KMS-11 (cell line): ENCODE data around the gene SOCS7.

ENCODE experiments used
- H2AFZ ChIP-seq: fragments of 200-600 bp; sonication (generic); 2 replicates; pipeline ENCODE4 v1.6.1; 2016; ENCODE audit warnings: antibody characterized with exemption, mixed run types, low read depth
- H3K27ac ChIP-seq: fragments of 200-600 bp; sonication (generic); 2 replicates; pipeline ENCODE4 v1.6.1; 2016; ENCODE audit warnings: mild to moderate bottlenecking, mixed run types
- H3K27me3 ChIP-seq: fragments of 200-600 bp; sonication (generic); 2 replicates; pipeline ENCODE4 v1.6.1; 2017; ENCODE audit warnings: mild to moderate bottlenecking, low read depth, mixed run types, moderate library complexity; ENCODE audit not compliant: insufficient read depth
- H3K36me3 ChIP-seq: fragments of 200-600 bp; sonication (generic); 2 replicates; pipeline ENCODE4 v1.6.1; 2017; ENCODE audit warnings: mild to moderate bottlenecking, mixed run types; ENCODE audit not compliant: insufficient read depth
- H3K4me1 ChIP-seq: fragments of 200-600 bp; sonication (generic); 2 replicates; pipeline ENCODE4 v1.6.1; 2016; ENCODE audit warnings: mild to moderate bottlenecking, low read depth, mixed run types; ENCODE audit not compliant: poor library complexity, severe bottlenecking
- H3K4me2 ChIP-seq: fragments of 200-600 bp; sonication (generic); 2 replicates; pipeline ENCODE4 v1.7.0; 2016; ENCODE audit warnings: mild to moderate bottlenecking, mixed run types
- H3K4me3 ChIP-seq: fragments of 200-600 bp; sonication (generic); IDR thresholded peaks from 2 replicates; pipeline ENCODE4 v1.6.1; 2017; ENCODE audit warnings: low read depth, low read length, mixed read lengths; ENCODE audit not compliant: insufficient read depth
- H3K79me2 ChIP-seq: fragments of 200-600 bp; sonication (generic); 2 replicates; pipeline ENCODE4 v1.6.1; 2016; ENCODE audit warnings: low read depth, mixed run types; ENCODE audit not compliant: insufficient read depth
- H3K9ac ChIP-seq: fragments of 200-600 bp; sonication (generic); 2 replicates; pipeline ENCODE4 v1.6.1; 2016; ENCODE audit warnings: mild to moderate bottlenecking, mixed run types
- H4K20me1 ChIP-seq: fragments of 200-600 bp; sonication (generic); 2 replicates; pipeline ENCODE4 v1.6.1; 2016; ENCODE audit warnings: mild to moderate bottlenecking, mixed run types; ENCODE audit not compliant: insufficient read depth
- CTCF ChIP-seq: fragments of 200-600 bp; sonication (generic); conservative IDR thresholded peaks from 2 replicates; pipeline ENCODE4 v1.6.1; 2017; ENCODE audit warnings: low read depth, mild to moderate bottlenecking, antibody characterized with exemption, low read length, moderate library complexity, mixed read lengths

SOCS7 gene

GRCh38 chr17:38428112-38428642 lies 76.5 kb downstream of the SOCS7 start, which contains the start of gene ARHGAP23:
TSS of gene ARHGAP23 (plus strand) at chr17:38428464. CDS start at chr17:38428486, 22 bp downstream.
- no peak for TF ChIP-seq CTCF
- no peaks in the 10 kb centered on the region for H3K27me3 ChIP-seq
- H3K36me3 ChIP-seq = no peaks in the 10 kb centered on the region
- H3K9ac ChIP-seq = peak within 1 kb of the TSS; percentile 59
- H3K4me3 ChIP-seq = no peak within 1 kb of the TSS
- H3K4me2 ChIP-seq = peak within 1 kb of the TSS; percentile 91
- H3K27ac ChIP-seq = peak within 1 kb of the TSS; percentile 37
- peaks cover 44% of the 10 kb centered on the region for H3K4me1 ChIP-seq
- H4K20me1 ChIP-seq = no peaks in the 10 kb centered on the region
- peak within 1 kb of the TSS; percentile 79 for H2AFZ ChIP-seq
- H3K79me2 ChIP-seq = no peaks in the 10 kb centered on the region; the same call in 1 of the 2 replicates

- no peaks in the 10 kb centered on the region for H3K36me3 ChIP-seq
- no peaks in the 10 kb centered on the region; the same call in 1 of the 2 replicates for H3K79me2 ChIP-seq
Observed at GRCh38 chr17:38428643-38429371, 77.2 kb downstream of the SOCS7 start.

GRCh38 chr17:38429476-38430100 lies 77.9 kb downstream of the SOCS7 start:
- Histone ChIP-seq H4K20me1 (no peaks in the 10 kb centered on the region), H3K9ac (peak overlapping the region; percentile 59; the same call in 1 of the 2 replicates), H3K27me3 (no peaks in the 10 kb centered on the region), H3K36me3 (no peaks in the 10 kb centered on the region), H3K79me2 (no peaks in the 10 kb centered on the region; the same call in 1 of the 2 replicates), H3K4me3 (no peak overlapping the region), H3K27ac (peak overlapping the region; percentile 37), H3K4me1 (peaks cover 31% of the 10 kb centered on the region), H2AFZ (peak overlapping the region; percentile 79; the same call in 1 of the 2 replicates), H3K4me2 (peak overlapping the region; percentile 91)
- no peak for TF ChIP-seq CTCF

More at GRCh38 chr17:38428643-38429371, 77.2 kb downstream of the SOCS7 start:
- Histone ChIP-seq H3K9ac (peak overlapping the region; percentile 59), H3K27ac (peak overlapping the region; percentile 37), H3K4me1 (peaks cover 39% of the 10 kb centered on the region), H3K4me2 (peak overlapping the region; percentile 91), H2AFZ (peak overlapping the region; percentile 79), H3K27me3 (no peaks in the 10 kb centered on the region), H3K4me3 (no peak overlapping the region), H4K20me1 (no peaks in the 10 kb centered on the region)
- no peak for TF ChIP-seq CTCF

GRCh38 chr17:38430316-38430715 lies 78.7 kb downstream of the SOCS7 start:
- Histone ChIP-seq H3K9ac (no peak overlapping the region), H3K4me1 (peaks cover 31% of the 10 kb centered on the region), H3K27ac (no peak overlapping the region; the same call in 1 of the 2 replicates), H3K36me3 (no peaks in the 10 kb centered on the region), H3K4me2 (no peak overlapping the region), H4K20me1 (no peaks in the 10 kb centered on the region), H3K79me2 (no peaks in the 10 kb centered on the region; the same call in 1 of the 2 replicates), H3K4me3 (no peak overlapping the region), H2AFZ (no peak overlapping the region), H3K27me3 (no peaks in the 10 kb centered on the region)
- no peak for TF ChIP-seq CTCF
